H1 (cell line): ENCODE measurements around the gene GRIA1. TPM values are rescaled to one million over a fixed set of nuclear protein-coding genes. Genes with fewer than 3 reads are reported as not detected.

Experiments
- CTCF ChIA-PET: fragments of 300-600 bp; sonication (Branson Sonifier 250); formaldehyde crosslinking; loops from one replicate; lab custom pipeline; 2021; ENCODE audit not compliant: partially characterized antibody; lab: Charles Lee
- POLR2A ChIA-PET: fragments of 300-600 bp; sonication (Branson Sonifier 250); formaldehyde crosslinking; loops from one replicate; lab custom pipeline; 2021; ENCODE audit warnings: inconsistent platforms; ENCODE audit not compliant: partially characterized antibody; lab: Charles Lee
- DNase-seq, 2 experiments: peaks; one replicate each; pipeline versions ENCODE4 v3.0.0 to v3.0.0-alpha.2; 2010 to 2022; ENCODE audit warnings: low spot score in 2 of 2, low read depth in 1 of 2, mixed read lengths in 1 of 2
- FAIRE-seq: peaks from 2 replicates; lab custom pipeline; 2011; peaks lifted over from hg19 to GRCh38; lab: Jason Lieb, UNC
- H2AFZ ChIP-seq: 2 replicates; pipeline ENCODE4 v1.8.1; 2012; ENCODE audit warnings: low read length, inconsistent platforms
- H2AK5ac ChIP-seq: 2 replicates; pipeline ENCODE4 v1.6.1; 2013; ENCODE audit warnings: low read depth, low read length
- H2BK120ac ChIP-seq: replicated peaks from 2 replicates; pipeline ENCODE3; 2013; ENCODE audit warnings: low read depth, low read length, inconsistent platforms
- H2BK12ac ChIP-seq: 2 replicates; pipeline ENCODE4 v1.6.1; 2013; ENCODE audit warnings: low read depth, low read length
- H2BK15ac ChIP-seq: 2 replicates; pipeline ENCODE4 v1.6.1; 2013; ENCODE audit warnings: low read length
- H2BK20ac ChIP-seq: 2 replicates; pipeline ENCODE4 v1.6.1; 2013; ENCODE audit warnings: low read length
- H2BK5ac ChIP-seq: 2 replicates; pipeline ENCODE4 v1.6.1; 2013; ENCODE audit warnings: low read depth, low read length
- H3K14ac ChIP-seq: 2 replicates; pipeline ENCODE4 v1.6.1; 2013; ENCODE audit warnings: inconsistent platforms; ENCODE audit not compliant: insufficient read length
- H3K18ac ChIP-seq: 2 replicates; pipeline ENCODE4 v1.6.1; 2013; ENCODE audit warnings: low read length; ENCODE audit errors: extremely low read depth
- H3K23ac ChIP-seq: 2 replicates; pipeline ENCODE4 v1.6.1; 2013; ENCODE audit warnings: inconsistent platforms; ENCODE audit not compliant: insufficient read length
- H3K23me2 ChIP-seq: 2 replicates; pipeline ENCODE4 v1.6.1; 2013; ENCODE audit warnings: low read depth, low read length
- H3K27ac ChIP-seq: 2 replicates; pipeline ENCODE4 v1.6.1; 2011; ENCODE audit warnings: low read depth, low read length, inconsistent platforms
- H3K27me3 ChIP-seq, 4 experiments: replicated peaks in 1 of 4; 1 replicate in 1 of 4; 2 replicates in 3 of 4; pipeline versions ENCODE4 v1.6.1 to v1.8.1; 2011 to 2013; ENCODE audit warnings: low read length in 3 of 4, mild to moderate bottlenecking in 3 of 4, inconsistent platforms in 2 of 4, mixed read lengths in 2 of 4, moderate library complexity in 1 of 4; ENCODE audit not compliant: control insufficient read depth in 3 of 4, insufficient read depth in 3 of 4; ENCODE audit errors: extremely low read depth in 1 of 4
- H3K36me3 ChIP-seq, 4 experiments: 2 replicates each; pipeline versions ENCODE4 v1.6.1 to v1.8.1; 2011 to 2013; ENCODE audit warnings: mild to moderate bottlenecking in 4 of 4, low read length in 3 of 4, moderate library complexity in 2 of 4, control low read depth in 1 of 4, inconsistent platforms in 1 of 4; ENCODE audit not compliant: insufficient read depth in 4 of 4, control insufficient read depth in 2 of 4
- H3K4ac ChIP-seq: replicated peaks from 2 replicates; pipeline ENCODE3; 2013; ENCODE audit warnings: low read length, low read depth, mixed read lengths, inconsistent platforms; ENCODE audit not compliant: insufficient read length
- H3K4me1 ChIP-seq, 4 experiments: replicated peaks in 1 of 4; 1 replicate in 1 of 4; 2 replicates in 3 of 4; pipeline versions ENCODE4 v1.6.1 to v1.8.1; 2011 to 2013; ENCODE audit warnings: low read length in 3 of 4, inconsistent platforms in 2 of 4, mixed read lengths in 1 of 4; ENCODE audit not compliant: insufficient read depth in 4 of 4, control insufficient read depth in 3 of 4
- H3K4me2 ChIP-seq, 2 experiments: 2 replicates each; pipeline versions ENCODE4 v1.6.1 to v1.8.1; 2011 to 2013; ENCODE audit warnings: low read depth in 2 of 2, low read length in 2 of 2, control low read depth in 1 of 2, inconsistent platforms in 1 of 2, mild to moderate bottlenecking in 1 of 2; ENCODE audit not compliant: insufficient read depth in 1 of 2
- H3K4me3 ChIP-seq, 4 experiments: fragments of 200-600, 300-600 bp in 1 of 4; sonication (generic), shearing (Covaris generic), sonication (Bioruptor Twin) in 1 of 4; 2 replicates each; pipeline versions ENCODE4 v1.5.1 to v1.8.1; 2011 to 2016; ENCODE audit warnings: low read length in 4 of 4, low read depth in 3 of 4, control low read depth in 2 of 4, inconsistent platforms in 2 of 4, mild to moderate bottlenecking in 2 of 4, mixed read lengths in 1 of 4, moderate library complexity in 1 of 4; ENCODE audit not compliant: insufficient read depth in 2 of 4; ENCODE audit errors: extremely low read depth in 1 of 4
- H3K56ac ChIP-seq: replicated peaks from 2 replicates; pipeline ENCODE3; 2013; ENCODE audit warnings: low read depth, mild to moderate bottlenecking, mixed read lengths, low read length, inconsistent platforms; ENCODE audit not compliant: insufficient read length
- H3K79me1 ChIP-seq: 2 replicates; pipeline ENCODE4 v1.6.1; 2013; ENCODE audit warnings: low read depth, low read length, control low read depth
- H3K79me2 ChIP-seq, 2 experiments: 2 replicates each; pipeline versions ENCODE4 v1.6.1 to v1.8.1; 2012 to 2013; ENCODE audit warnings: low read length in 2 of 2, mild to moderate bottlenecking in 2 of 2, inconsistent platforms in 1 of 2; ENCODE audit not compliant: insufficient read depth in 2 of 2, control insufficient read depth in 1 of 2
- H3K9ac ChIP-seq, 4 experiments: replicated peaks in 1 of 4; 1 replicate in 1 of 4; 2 replicates in 3 of 4; pipeline versions ENCODE4 v1.6.1 to v1.8.1; 2011 to 2013; ENCODE audit warnings: low read depth in 3 of 4, low read length in 3 of 4, control low read depth in 2 of 4, mild to moderate bottlenecking in 2 of 4, moderate library complexity in 2 of 4, inconsistent platforms in 1 of 4; ENCODE audit errors: extremely low read depth in 1 of 4
- H3K9me3 ChIP-seq, 2 experiments: 2 replicates each; pipeline versions ENCODE4 v1.6.1 to v1.8.1; 2012 to 2013; ENCODE audit warnings: mild to moderate bottlenecking in 2 of 2, moderate library complexity in 2 of 2, control low read depth in 1 of 2, inconsistent platforms in 1 of 2, low read depth in 1 of 2, low read length in 1 of 2, mixed read lengths in 1 of 2; ENCODE audit not compliant: insufficient read depth in 2 of 2
- H4K20me1 ChIP-seq, 2 experiments: replicated peaks in 1 of 2; 2 replicates each; pipeline versions ENCODE3 to v1.8.1; 2011 to 2013; ENCODE audit warnings: inconsistent platforms in 2 of 2, low read length in 2 of 2, mild to moderate bottlenecking in 1 of 2; ENCODE audit not compliant: insufficient read depth in 2 of 2, control insufficient read depth in 1 of 2
- H4K5ac ChIP-seq: 2 replicates; pipeline ENCODE4 v1.6.1; 2013; ENCODE audit warnings: low read length, low read depth, mixed read lengths, inconsistent platforms; ENCODE audit not compliant: insufficient read length
- H4K8ac ChIP-seq: 2 replicates; pipeline ENCODE4 v1.8.0; 2013; ENCODE audit warnings: mild to moderate bottlenecking, moderate library complexity, low read length, inconsistent platforms; ENCODE audit not compliant: insufficient read depth; ENCODE audit errors: extremely low read depth
- H4K91ac ChIP-seq: replicated peaks from 2 replicates; pipeline ENCODE3; 2013; ENCODE audit warnings: low read length, mixed read lengths, inconsistent platforms; ENCODE audit not compliant: insufficient read length
- CBX5 ChIP-seq: fragments of 300-800, 300-1000 bp; sonication (generic); IDR thresholded peaks from 2 replicates; pipeline ENCODE4 v1.7.1; 2016; ENCODE audit warnings: antibody characterized with exemption, low read length, low read depth
- CTBP2 ChIP-seq: IDR thresholded peaks from 2 replicates; pipeline ENCODE4 v1.7.0; 2011; ENCODE audit warnings: borderline replicate concordance, mild to moderate bottlenecking, moderate library complexity, mixed read lengths, low read length; ENCODE audit not compliant: insufficient read depth, insufficient read length
- WGBS, 2 experiments: shearing (Covaris generic) in 1 of 2; methylation state at CpG; one replicate each; pipeline versions ENCODE4 v1.1.6 to v1.1.7; 2013 to 2015; ENCODE audit warnings: low lambda C conversion rate in 2 of 2, mixed read lengths in 2 of 2, inconsistent platforms in 1 of 2, low coverage in 1 of 2, missing lambda C conversion rate in 1 of 2; ENCODE audit not compliant: insufficient replicate concordance in 2 of 2, insufficient coverage in 1 of 2, insufficient read length in 1 of 2; ENCODE audit errors: extremely low coverage in 1 of 2, missing lambda C conversion rate in 1 of 2; 5-methylcytosine and 5-hydroxymethylcytosine counted together
- polyA plus RNA-seq, 7 experiments: library from polyadenylated mRNA; depleted of rRNA in 3 of 7; stranded (reverse) in 5 of 7; unstranded in 2 of 7; fragments of >200 nt in 5 of 7; fragments of 200-250 nt in 2 of 7; gene quantifications; 1 replicate in 5 of 7; 2 replicates in 1 of 7; 4 replicates in 1 of 7; pipeline versions ENCODE4 v1.2.1 to v1.2.3, GENCODE V29; 2011 to 2013; ENCODE audit warnings: missing spikeins in 2 of 7, mixed read lengths in 2 of 7
- total RNA-seq: library from RNA; stranded (reverse); fragmentation: NEBNext Ultra II Directional; extraction: Animal tissue kit (Norgen Biotek cat#: 25700); gene quantifications from 2 replicates; pipeline ENCODE4 v1.2.1, GENCODE V29; 2021
- TF ChIP-seq, protein P1 (sequence below), 3 experiments: IDR thresholded peaks; 1 replicate in 2 of 3; 2 replicates in 1 of 3; pipeline versions ENCODE4 v1.5.1 to v1.6.1; 2011; ENCODE audit warnings: low read length in 3 of 3, mild to moderate bottlenecking in 3 of 3, inconsistent platforms in 2 of 3, low read depth in 1 of 3, moderate library complexity in 1 of 3; ENCODE audit not compliant: insufficient read depth in 1 of 3; ENCODE audit errors: control extremely low read depth in 1 of 3
- TF ChIP-seq, protein P2 (sequence below): IDR thresholded peaks from 2 replicates; pipeline ENCODE4 v1.6.1; 2011; ENCODE audit warnings: low read depth, mild to moderate bottlenecking, low read length; ENCODE audit not compliant: insufficient read depth
- TF ChIP-seq, protein P3 (sequence below): IDR thresholded peaks from 2 replicates; pipeline ENCODE4 v1.6.1; 2012; ENCODE audit warnings: low read length, inconsistent platforms

Gene GRIA1
- total and polyA plus RNA-seq, 2 of the 8 experiments (the other 6 are each of a cell fraction or from before 2014, with no cell fraction given), result 0.97 to 2.5 TPM

DNA sequence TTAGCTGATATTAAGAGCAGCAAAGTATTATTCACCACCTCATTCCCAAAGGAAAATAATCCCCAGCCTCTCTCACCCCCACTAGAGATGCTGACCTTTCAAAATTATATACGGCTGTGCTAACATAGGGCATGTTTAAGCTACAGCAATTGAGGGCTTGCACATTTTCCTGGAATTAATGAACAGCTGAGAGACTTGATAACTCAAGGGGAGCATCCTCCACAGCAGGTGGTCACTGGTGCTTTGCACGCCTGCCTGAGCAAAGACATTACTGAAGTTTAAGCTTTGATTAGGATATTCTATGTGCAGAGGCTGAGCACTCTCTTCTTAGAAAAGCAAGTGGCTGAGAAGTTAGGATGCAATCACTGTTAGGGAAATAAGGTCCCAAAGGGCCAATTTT, 317.3 kb downstream of the GRIA1 start:
- no peak overlapping the region for H3K4me3 ChIP-seq
- H3K27me3 ChIP-seq, result peaks cover 0 to 2% (median 0%) of the 10 kb centered on the region in 4 experiments; a peak in 1 of 7 replicates
- H3K56ac ChIP-seq, result peak overlapping the region; percentile 5
- H2BK120ac ChIP-seq, result no peak overlapping the region
- H2BK12ac ChIP-seq, result no peak overlapping the region
- H3K4me2 ChIP-seq, result no peak overlapping the region
- no peaks in the 10 kb centered on the region for H3K4me1 ChIP-seq
- no peak overlapping the region for H4K8ac ChIP-seq
- H3K79me2 ChIP-seq, result no peaks in the 10 kb centered on the region
- no peak overlapping the region for H2AK5ac ChIP-seq
- H3K18ac ChIP-seq, result no peak overlapping the region
- H3K23me2 ChIP-seq, result no peaks in the 10 kb centered on the region
- H2BK5ac ChIP-seq, result no peak overlapping the region
- ChIA-PET CTCF (interaction anchor here (1.1 to 3.1 kb wide), 4 partner anchors 10 to 311 kb away, joined by 3 to 13 read pairs (median 7); no protein-coding TSS in a partner anchor), POLR2A (no interaction called here)
- H3K14ac ChIP-seq, result no peak overlapping the region
- FAIRE-seq (no peak), DNase-seq (no peak)
- no peak overlapping the region for H2AFZ ChIP-seq
- no peak overlapping the region for H3K23ac ChIP-seq
- no peak overlapping the region for H3K27ac ChIP-seq
- no peaks in the 10 kb centered on the region for H3K9me3 ChIP-seq
- TF ChIP-seq CBX5 (no peak), CTBP2 (no peak)
- TF ChIP-seq, protein P1, sequence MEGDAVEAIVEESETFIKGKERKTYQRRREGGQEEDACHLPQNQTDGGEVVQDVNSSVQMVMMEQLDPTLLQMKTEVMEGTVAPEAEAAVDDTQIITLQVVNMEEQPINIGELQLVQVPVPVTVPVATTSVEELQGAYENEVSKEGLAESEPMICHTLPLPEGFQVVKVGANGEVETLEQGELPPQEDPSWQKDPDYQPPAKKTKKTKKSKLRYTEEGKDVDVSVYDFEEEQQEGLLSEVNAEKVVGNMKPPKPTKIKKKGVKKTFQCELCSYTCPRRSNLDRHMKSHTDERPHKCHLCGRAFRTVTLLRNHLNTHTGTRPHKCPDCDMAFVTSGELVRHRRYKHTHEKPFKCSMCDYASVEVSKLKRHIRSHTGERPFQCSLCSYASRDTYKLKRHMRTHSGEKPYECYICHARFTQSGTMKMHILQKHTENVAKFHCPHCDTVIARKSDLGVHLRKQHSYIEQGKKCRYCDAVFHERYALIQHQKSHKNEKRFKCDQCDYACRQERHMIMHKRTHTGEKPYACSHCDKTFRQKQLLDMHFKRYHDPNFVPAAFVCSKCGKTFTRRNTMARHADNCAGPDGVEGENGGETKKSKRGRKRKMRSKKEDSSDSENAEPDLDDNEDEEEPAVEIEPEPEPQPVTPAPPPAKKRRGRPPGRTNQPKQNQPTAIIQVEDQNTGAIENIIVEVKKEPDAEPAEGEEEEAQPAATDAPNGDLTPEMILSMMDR (IDR thresholded peaks at IDR 0.05; ENCODE audit: control extremely low read depth in 1 of 3, insufficient read depth in 1 of 3, low read depth in 1 of 3, low read length in 3 of 3), result no peak
- TF ChIP-seq, protein P2, sequence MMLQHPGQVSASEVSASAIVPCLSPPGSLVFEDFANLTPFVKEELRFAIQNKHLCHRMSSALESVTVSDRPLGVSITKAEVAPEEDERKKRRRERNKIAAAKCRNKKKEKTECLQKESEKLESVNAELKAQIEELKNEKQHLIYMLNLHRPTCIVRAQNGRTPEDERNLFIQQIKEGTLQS, result no peak
- TF ChIP-seq, protein P3, sequence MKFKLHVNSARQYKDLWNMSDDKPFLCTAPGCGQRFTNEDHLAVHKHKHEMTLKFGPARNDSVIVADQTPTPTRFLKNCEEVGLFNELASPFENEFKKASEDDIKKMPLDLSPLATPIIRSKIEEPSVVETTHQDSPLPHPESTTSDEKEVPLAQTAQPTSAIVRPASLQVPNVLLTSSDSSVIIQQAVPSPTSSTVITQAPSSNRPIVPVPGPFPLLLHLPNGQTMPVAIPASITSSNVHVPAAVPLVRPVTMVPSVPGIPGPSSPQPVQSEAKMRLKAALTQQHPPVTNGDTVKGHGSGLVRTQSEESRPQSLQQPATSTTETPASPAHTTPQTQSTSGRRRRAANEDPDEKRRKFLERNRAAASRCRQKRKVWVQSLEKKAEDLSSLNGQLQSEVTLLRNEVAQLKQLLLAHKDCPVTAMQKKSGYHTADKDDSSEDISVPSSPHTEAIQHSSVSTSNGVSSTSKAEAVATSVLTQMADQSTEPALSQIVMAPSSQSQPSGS, result no peak
- H2BK15ac ChIP-seq, result no peak overlapping the region
- no peaks in the 10 kb centered on the region for H3K79me1 ChIP-seq
- H3K4ac ChIP-seq, result peak overlapping the region; percentile 51
- H2BK20ac ChIP-seq, result no peak overlapping the region
- H3K36me3 ChIP-seq, result no peaks in the 10 kb centered on the region
- no peaks in the 10 kb centered on the region for H4K20me1 ChIP-seq
- 61% methylated on average over 2 of the region's 2 CpGs; no CpG with 5 or more reads in 1 of the 2 experiments for WGBS, 2 experiments
- no peak overlapping the region for H4K91ac ChIP-seq
- no peak overlapping the region for H3K9ac ChIP-seq
- H4K5ac ChIP-seq, result no peak overlapping the region
